ENCODE data around the gene TH. TPM values are rescaled to one million over a fixed set of nuclear protein-coding genes. Genes with fewer than 3 reads are reported as not detected.
A peak's percentile ranks its signal among the peaks of the same experiment; 100 is the strongest.

TH gene
- polyA plus RNA-seq, 1 of the 3 experiments (the other 2 are of a cell fraction) = not detected

DNA sequence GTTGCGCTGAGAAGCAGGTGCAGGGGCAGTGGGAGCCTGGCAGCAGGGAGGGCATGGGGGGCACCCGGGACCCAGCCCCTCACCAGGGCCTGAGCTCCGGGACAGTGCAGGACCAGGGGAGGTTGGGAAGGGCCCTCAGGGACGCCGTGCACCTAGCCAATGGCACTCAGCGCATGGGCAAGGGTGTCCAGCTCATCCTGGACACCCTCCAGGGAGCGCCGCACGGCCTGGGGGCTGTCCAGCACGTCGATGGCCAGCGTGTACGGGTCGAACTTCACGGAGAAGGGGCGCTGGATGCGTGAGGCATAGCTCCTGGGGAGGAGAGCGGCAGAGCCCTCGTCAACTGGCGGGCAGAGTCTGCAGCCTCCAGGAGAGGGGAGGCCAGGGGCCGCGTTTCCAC lies 7.5 kb downstream of the TH start:
- CTCF ChIA-PET = interaction anchor here (1.0 to 14.7 kb wide), 9 partner anchors 9 to 511 kb away, joined by 3 to 253 read pairs (median 4); partner anchors contain the start of gene INS
- Histone ChIP-seq H3K9me2 (no peaks in the 10 kb centered on the region), H3K27ac (ENCODE audit: low read depth in 2 of 2, low read length in 1 of 2) (no peak overlapping the region), H3K27me3 (ENCODE audit: insufficient read depth) (no peaks in the 10 kb centered on the region), H3F3A (replicated peaks; ENCODE audit: insufficient read depth) (no peaks in the 10 kb centered on the region), H3K4me2 (no peak overlapping the region), H3K4me1 (ENCODE audit: control insufficient read depth in 1 of 2, insufficient read depth in 2 of 2, low read depth in 1 of 2, low read length in 1 of 2) (peaks cover 0 to 29% of the 10 kb centered on the region in 2 experiments; a peak in 1 of 4 replicates), H3K36me3 (replicated peaks in 1 of 2; ENCODE audit: control insufficient read depth in 1 of 2, insufficient read depth in 2 of 2, low read length in 1 of 2) (no peaks in the 10 kb centered on the region), H3K4me3 (ENCODE audit: low read depth in 2 of 2, low read length in 1 of 2) (no peak overlapping the region), H2AFZ (ENCODE audit: low read depth) (no peak overlapping the region), H4K20me1 (ENCODE audit: insufficient read depth) (no peaks in the 10 kb centered on the region), H3K79me2 (ENCODE audit: insufficient read depth) (no peaks in the 10 kb centered on the region), H3K9me3 (no peaks in the 10 kb centered on the region), H3K9ac (no peak overlapping the region)
- TF ChIP-seq USF1 (IDR thresholded peaks at IDR 0.05; ENCODE audit: borderline replicate concordance, low read depth) (no peak), IRF3 (IDR thresholded peaks at IDR 0.05; ENCODE audit: low read depth, low read length) (no peak), SMC3 (IDR thresholded peaks at IDR 0.05; ENCODE audit: low read depth, low read length) (no peak), FOXJ3 (CRISPR knock-in tag; IDR thresholded peaks at IDR 0.05) (no peak), EZH2phosphoT487 (IDR thresholded peaks at IDR 0.05; ENCODE audit: borderline replicate concordance, low read depth) (no peak), GABPA (IDR thresholded peaks at IDR 0.05; ENCODE audit: low read depth) (no peak), YY1 (IDR thresholded peaks at IDR 0.05; ENCODE audit: low read depth) (no peak)
- TF ChIP-seq, protein P1, sequence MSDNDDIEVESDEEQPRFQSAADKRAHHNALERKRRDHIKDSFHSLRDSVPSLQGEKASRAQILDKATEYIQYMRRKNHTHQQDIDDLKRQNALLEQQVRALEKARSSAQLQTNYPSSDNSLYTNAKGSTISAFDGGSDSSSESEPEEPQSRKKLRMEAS (IDR thresholded peaks at IDR 0.05; ENCODE audit: low read depth) = no peak
- POLR2A ChIA-PET = interaction anchor here (1.6 kb wide), 1 partner anchor 29 kb away, joined by 8 read pairs; no protein-coding TSS in a partner anchor
- 66% methylated on average over 14 of the region's 22 CpGs for WGBS (ENCODE audit: low lambda C conversion rate)
- DNase-seq = no peak

DNA sequence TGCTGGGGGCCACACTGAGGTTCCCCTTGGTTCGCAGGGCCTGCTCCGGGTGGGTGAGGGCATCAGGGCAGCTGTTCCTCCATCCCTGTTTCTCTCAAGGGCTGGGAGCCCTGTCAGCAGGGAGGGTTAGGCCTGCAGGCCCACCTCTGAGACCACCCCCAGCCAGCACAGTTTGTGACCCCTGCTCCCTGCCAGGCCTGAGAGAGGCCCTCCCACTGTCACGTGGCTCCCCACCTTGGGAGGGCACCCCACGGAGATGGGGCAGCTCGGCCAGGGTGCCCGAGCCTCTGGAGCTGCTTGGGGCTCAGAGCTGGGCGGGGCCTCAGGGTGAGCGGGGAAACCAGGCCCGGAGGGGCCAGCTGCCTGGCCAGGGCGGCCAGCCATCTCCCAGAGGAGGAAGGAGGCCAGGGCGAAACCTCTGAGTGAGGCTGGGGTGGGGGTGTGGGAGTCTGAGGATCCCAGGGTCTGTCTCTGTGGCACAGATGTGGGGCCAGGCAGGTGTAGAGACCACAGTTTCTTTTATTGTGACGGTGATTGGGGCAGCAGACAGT lies 8.1 kb downstream of the TH start:
- H3K9ac ChIP-seq = no peak overlapping the region
- no peak overlapping the region for H2AFZ ChIP-seq (ENCODE audit: low read depth)
- no peaks in the 10 kb centered on the region for H3K79me2 ChIP-seq (ENCODE audit: insufficient read depth)
- no peaks in the 10 kb centered on the region for H4K20me1 ChIP-seq (ENCODE audit: insufficient read depth)
- H3K9me3 ChIP-seq = no peaks in the 10 kb centered on the region
- no peak overlapping the region for H3K4me2 ChIP-seq
- no peaks in the 10 kb centered on the region for H3K27me3 ChIP-seq (ENCODE audit: insufficient read depth)
- CTCF ChIA-PET = interaction anchor here (0.7 to 14.7 kb wide), 10 partner anchors 9 to 510 kb away, joined by 3 to 253 read pairs (median 4); partner anchors contain the start of gene INS
- POLR2A ChIA-PET = interaction anchor here (1.6 kb wide), 1 partner anchor 30 kb away, joined by 8 read pairs; no protein-coding TSS in a partner anchor
- no peaks in the 10 kb centered on the region for H3K36me3 ChIP-seq (replicated peaks in 1 of 2; ENCODE audit: control insufficient read depth in 1 of 2, insufficient read depth in 2 of 2, low read length in 1 of 2)
- H3K4me3 ChIP-seq (ENCODE audit: low read depth in 2 of 2, low read length in 1 of 2) = no peak overlapping the region
- 70% methylated on average over 2 of the region's 12 CpGs for WGBS (ENCODE audit: low lambda C conversion rate)
- H3K4me1 ChIP-seq (ENCODE audit: control insufficient read depth in 1 of 2, insufficient read depth in 2 of 2, low read depth in 1 of 2, low read length in 1 of 2) = peaks cover 0 to 23% of the 10 kb centered on the region in 2 experiments; a peak in 1 of 4 replicates
- no peaks in the 10 kb centered on the region for H3K9me2 ChIP-seq
- no peaks in the 10 kb centered on the region for H3F3A ChIP-seq (replicated peaks; ENCODE audit: insufficient read depth)
- peak; percentile 71 for DNase-seq
- no peak overlapping the region for H3K27ac ChIP-seq (ENCODE audit: low read depth in 2 of 2, low read length in 1 of 2)
- TF ChIP-seq YY1 (IDR thresholded peaks at IDR 0.05; ENCODE audit: low read depth) = no peak
- TF ChIP-seq FOXJ3 (CRISPR knock-in tag; IDR thresholded peaks at IDR 0.05) = no peak
- TF ChIP-seq FOSL2 (IDR thresholded peaks at IDR 0.05; ENCODE audit: borderline replicate concordance, low read depth) = no peak
- TF ChIP-seq RAD21 (IDR thresholded peaks at IDR 0.05; ENCODE audit: low read length) = no peak
